MM.1S (cell line): ENCODE results near the gene C10orf88.

Source experiments
- DNase-seq: peaks from one replicate; pipeline ENCODE4 v3.0.0-alpha.2; 2015
- H2AFZ ChIP-seq: fragments of 300-600 bp; sonication (generic); 2 replicates; pipeline ENCODE4 v1.6.0; 2016; ENCODE audit warnings: antibody characterized with exemption, low read length
- H3F3A ChIP-seq: fragments of 300-600 bp; sonication (generic); 2 replicates; pipeline ENCODE4 v1.6.1; 2016; ENCODE audit warnings: mild to moderate bottlenecking, antibody characterized with exemption, low read length, moderate library complexity, mixed read lengths; ENCODE audit not compliant: insufficient read depth
- H3K27ac ChIP-seq: fragments of 300-600 bp; sonication (generic); 2 replicates; pipeline ENCODE4 v1.5.1; 2016; ENCODE audit warnings: mild to moderate bottlenecking, low read length
- H3K27me3 ChIP-seq: fragments of 300-600 bp; sonication (generic); replicated peaks from 2 replicates; pipeline ENCODE4 v1.6.0; 2016; ENCODE audit warnings: low read length; ENCODE audit not compliant: insufficient read depth
- H3K36me3 ChIP-seq: fragments of 300-600 bp; sonication (generic); replicated peaks from 2 replicates; pipeline ENCODE4 v1.6.1; 2016; ENCODE audit warnings: mild to moderate bottlenecking, low read length, mixed read lengths; ENCODE audit not compliant: insufficient read depth
- H3K4me1 ChIP-seq: fragments of 300-600 bp; sonication (generic); 2 replicates; pipeline ENCODE4 v1.6.1; 2016; ENCODE audit warnings: low read length, mixed read lengths
- H3K4me2 ChIP-seq: fragments of 300-600 bp; sonication (generic); 2 replicates; pipeline ENCODE4 v1.6.0; 2016; ENCODE audit warnings: low read depth, low read length
- H3K4me3 ChIP-seq: fragments of 300-600 bp; sonication (generic); 2 replicates; pipeline ENCODE4 v1.5.1; 2016; ENCODE audit warnings: low read length, mixed read lengths
- H3K79me2 ChIP-seq: fragments of 300-600 bp; sonication (generic); 2 replicates; pipeline ENCODE4 v1.6.1; 2016; ENCODE audit warnings: mixed run types, low read length, mixed read lengths
- H3K9ac ChIP-seq: fragments of 300-600 bp; sonication (generic); 2 replicates; pipeline ENCODE4 v1.6.1; 2016; ENCODE audit warnings: low read length, mixed read lengths
- H3K9me2 ChIP-seq: fragments of 300-600 bp; sonication (generic); replicated peaks from 2 replicates; pipeline ENCODE4 v1.6.1; 2016; ENCODE audit warnings: mild to moderate bottlenecking, low read length, mixed read lengths; ENCODE audit not compliant: insufficient read depth
- H3K9me3 ChIP-seq: fragments of 300-600 bp; sonication (generic); replicated peaks from 2 replicates; pipeline ENCODE4 v1.6.1; 2016; ENCODE audit warnings: mild to moderate bottlenecking, low read length, mixed read lengths; ENCODE audit not compliant: insufficient read depth
- H4K20me1 ChIP-seq: fragments of 300-600 bp; sonication (generic); 2 replicates; pipeline ENCODE4 v1.6.1; 2016; ENCODE audit warnings: mild to moderate bottlenecking, low read length, moderate library complexity, mixed read lengths; ENCODE audit not compliant: insufficient read depth
- EZH2 ChIP-seq: fragments of 300-600 bp; sonication (generic); optimal IDR thresholded peaks from 2 replicates; pipeline ENCODE3; 2017; ENCODE audit warnings: low read depth, mild to moderate bottlenecking, antibody characterized with exemption, low read length, mixed read lengths
- EZH2phosphoT487 ChIP-seq: fragments of 300-600 bp; sonication (generic); IDR thresholded peaks from 2 replicates; pipeline ENCODE4 v1.6.1; 2018; ENCODE audit warnings: antibody characterized with exemption, low read length
- TF ChIP-seq, protein P1 (sequence below): fragments of 300-600 bp; sonication (generic); IDR thresholded peaks from 2 replicates; pipeline ENCODE4 v1.5.1; 2016; ENCODE audit warnings: antibody characterized with exemption, low read length, mixed read lengths

Gene C10orf88

DNA sequence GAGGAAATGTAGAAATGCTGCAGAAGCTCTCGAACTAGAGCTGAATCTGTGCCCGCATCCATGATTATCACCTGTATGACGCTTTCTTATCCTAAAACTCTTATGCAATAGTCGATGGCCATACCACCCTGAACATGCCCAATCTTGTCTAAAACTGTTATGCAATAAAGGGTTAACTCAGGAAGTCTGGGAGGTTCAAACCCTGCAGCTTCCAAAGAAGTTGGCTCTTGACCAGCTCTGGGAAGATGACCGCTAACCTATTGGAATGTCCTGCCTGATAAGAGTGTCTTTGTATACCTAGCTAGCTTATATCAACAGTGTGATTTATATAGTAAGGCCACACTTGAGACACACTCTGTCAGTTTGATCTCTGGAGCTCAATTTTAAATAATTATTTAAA lies 3.4 kb upstream of the C10orf88 start:
- Histone ChIP-seq H3K9ac (no peak overlapping the region), H4K20me1 (no peaks in the 10 kb centered on the region), H3K36me3 (no peaks in the 10 kb centered on the region), H3K79me2 (no peaks in the 10 kb centered on the region), H2AFZ (no peak overlapping the region), H3K27ac (no peak overlapping the region), H3K4me1 (peaks cover 6% of the 10 kb centered on the region), H3K4me2 (no peak overlapping the region), H3K9me2 (no peaks in the 10 kb centered on the region), H3F3A (peaks cover 4% of the 10 kb centered on the region; the same call in 1 of the 2 replicates), H3K4me3 (no peak overlapping the region), H3K27me3 (peaks cover 13% of the 10 kb centered on the region; the same call in 1 of the 2 replicates), H3K9me3 (no peaks in the 10 kb centered on the region)
- no peak for DNase-seq
- TF ChIP-seq, protein P1, sequence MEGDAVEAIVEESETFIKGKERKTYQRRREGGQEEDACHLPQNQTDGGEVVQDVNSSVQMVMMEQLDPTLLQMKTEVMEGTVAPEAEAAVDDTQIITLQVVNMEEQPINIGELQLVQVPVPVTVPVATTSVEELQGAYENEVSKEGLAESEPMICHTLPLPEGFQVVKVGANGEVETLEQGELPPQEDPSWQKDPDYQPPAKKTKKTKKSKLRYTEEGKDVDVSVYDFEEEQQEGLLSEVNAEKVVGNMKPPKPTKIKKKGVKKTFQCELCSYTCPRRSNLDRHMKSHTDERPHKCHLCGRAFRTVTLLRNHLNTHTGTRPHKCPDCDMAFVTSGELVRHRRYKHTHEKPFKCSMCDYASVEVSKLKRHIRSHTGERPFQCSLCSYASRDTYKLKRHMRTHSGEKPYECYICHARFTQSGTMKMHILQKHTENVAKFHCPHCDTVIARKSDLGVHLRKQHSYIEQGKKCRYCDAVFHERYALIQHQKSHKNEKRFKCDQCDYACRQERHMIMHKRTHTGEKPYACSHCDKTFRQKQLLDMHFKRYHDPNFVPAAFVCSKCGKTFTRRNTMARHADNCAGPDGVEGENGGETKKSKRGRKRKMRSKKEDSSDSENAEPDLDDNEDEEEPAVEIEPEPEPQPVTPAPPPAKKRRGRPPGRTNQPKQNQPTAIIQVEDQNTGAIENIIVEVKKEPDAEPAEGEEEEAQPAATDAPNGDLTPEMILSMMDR = no peak
- TF ChIP-seq EZH2phosphoT487 (no peak), EZH2 (no peak)

DNA sequence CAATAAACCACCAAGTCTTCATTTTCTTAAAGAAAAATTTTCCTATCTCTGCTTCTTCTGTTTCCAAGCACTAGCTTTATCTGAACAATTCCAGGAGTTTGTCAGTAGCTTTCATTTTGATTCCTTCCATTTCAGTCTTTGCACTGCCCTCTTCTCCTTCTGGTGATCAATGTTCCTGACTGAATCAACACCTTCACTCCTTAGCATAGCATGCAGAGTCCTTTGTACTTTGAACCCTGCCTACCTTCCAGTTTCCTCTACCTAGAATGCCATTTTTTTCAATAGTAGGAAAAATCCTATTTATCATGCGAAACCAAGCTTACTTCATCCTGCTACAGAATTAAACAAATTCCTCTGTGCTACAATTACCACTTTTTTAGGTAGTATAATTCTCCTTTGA lies 1.9 kb upstream of the C10orf88 start:
- TF ChIP-seq, protein P1 = no peak
- TF ChIP-seq EZH2phosphoT487 (no peak), EZH2 (no peak)
- peaks cover 6% of the 10 kb centered on the region for H3K4me1 ChIP-seq
- no peak overlapping the region for H3K9ac ChIP-seq
- peaks cover 13% of the 10 kb centered on the region; the same call in 1 of the 2 replicates for H3K27me3 ChIP-seq
- H4K20me1 ChIP-seq = no peaks in the 10 kb centered on the region
- peaks cover 6% of the 10 kb centered on the region; the same call in 1 of the 2 replicates for H3F3A ChIP-seq
- no peak overlapping the region for H3K4me2 ChIP-seq
- H3K27ac ChIP-seq = no peak overlapping the region
- H3K4me3 ChIP-seq = no peak overlapping the region
- DNase-seq = no peak
- H3K36me3 ChIP-seq = no peaks in the 10 kb centered on the region
- no peaks in the 10 kb centered on the region for H3K9me3 ChIP-seq
- no peak overlapping the region for H2AFZ ChIP-seq
- H3K79me2 ChIP-seq = no peaks in the 10 kb centered on the region
- H3K9me2 ChIP-seq = no peaks in the 10 kb centered on the region

DNA sequence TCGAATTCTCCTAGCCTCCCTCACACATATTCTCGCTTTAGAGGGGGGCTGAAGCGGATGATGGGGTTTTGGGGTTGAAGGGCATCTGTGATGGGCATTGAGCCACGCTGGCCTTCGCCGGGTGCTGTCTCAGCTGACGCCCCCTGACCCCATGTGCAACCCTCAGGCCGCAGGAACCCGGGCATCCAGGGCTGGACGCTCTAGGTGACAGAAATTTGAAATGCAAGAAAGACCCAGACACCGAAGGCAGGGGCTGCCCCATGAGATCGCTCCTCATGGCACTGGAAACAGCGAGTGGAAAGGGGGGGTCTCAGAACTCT lies 664 bp upstream of the C10orf88 start:
- Histone ChIP-seq H3K4me2 (peak overlapping the region; percentile 79), H4K20me1 (no peaks in the 10 kb centered on the region), H3K36me3 (no peaks in the 10 kb centered on the region; the same call in 1 of the 2 replicates), H3F3A (peaks cover 6% of the 10 kb centered on the region; the same call in 1 of the 2 replicates), H3K79me2 (no peaks in the 10 kb centered on the region), H3K9ac (no peak overlapping the region), H3K4me3 (peak overlapping the region; percentile 87), H3K9me2 (no peaks in the 10 kb centered on the region), H3K4me1 (peaks cover 6% of the 10 kb centered on the region), H3K27ac (no peak overlapping the region), H3K27me3 (peaks cover 13% of the 10 kb centered on the region; the same call in 1 of the 2 replicates), H2AFZ (peak overlapping the region; percentile 97), H3K9me3 (no peaks in the 10 kb centered on the region)
- DNase-seq = no peak
- TF ChIP-seq, protein P1 = no peak
- no peak for TF ChIP-seq EZH2phosphoT487
- TF ChIP-seq EZH2 = no peak
